OCI-LY1 (cell line): ENCODE measurements around the gene ZFYVE9.
"Not testable (repeated sequence)": the region's sequence is repeated elsewhere in the genome, so short reads cannot be mapped to it uniquely, and the experiment has no call there.

ENCODE experiments used
- H2AFZ ChIP-seq: fragments of 200-600 bp; sonication (generic), shearing (Covaris generic); 2 replicates; pipeline ENCODE4 v1.6.0; 2014; ENCODE audit warnings: antibody characterized with exemption, mild to moderate bottlenecking, low read length
- H3F3A ChIP-seq: fragments of 200-600 bp; sonication (generic), shearing (Covaris generic); 2 replicates; pipeline ENCODE4 v1.6.0; 2014; ENCODE audit warnings: mild to moderate bottlenecking, antibody characterized with exemption, low read length, moderate library complexity; ENCODE audit not compliant: insufficient read depth
- H3K27ac ChIP-seq: fragments of 200-600 bp; sonication (generic); 2 replicates; pipeline ENCODE4 v1.5.1; 2014; ENCODE audit warnings: low read length, mixed run types, mild to moderate bottlenecking, low read depth; ENCODE audit not compliant: poor library complexity, severe bottlenecking
- H3K27me3 ChIP-seq: fragments of 200-600 bp; sonication (generic); 2 replicates; pipeline ENCODE4 v1.6.0; 2014; ENCODE audit warnings: antibody characterized with exemption, mild to moderate bottlenecking, low read length, moderate library complexity; ENCODE audit not compliant: insufficient read depth
- H3K36me3 ChIP-seq: fragments of 200-600 bp; sonication (generic); 2 replicates; pipeline ENCODE4 v1.6.1; 2014; ENCODE audit warnings: mild to moderate bottlenecking, antibody characterized with exemption, low read length, moderate library complexity, mixed read lengths; ENCODE audit not compliant: insufficient read depth
- H3K4me1 ChIP-seq: fragments of 200-600 bp; sonication (generic); 2 replicates; pipeline ENCODE4 v1.5.1; 2014; ENCODE audit warnings: mild to moderate bottlenecking, low read length, moderate library complexity; ENCODE audit not compliant: insufficient read depth, severe bottlenecking
- H3K4me2 ChIP-seq: fragments of 200-600 bp; sonication (generic), shearing (Covaris generic); 2 replicates; pipeline ENCODE4 v1.6.1; 2014; ENCODE audit warnings: low read length
- H3K4me3 ChIP-seq: fragments of 200-600 bp; sonication (generic); 2 replicates; pipeline ENCODE4 v1.5.1; 2014; ENCODE audit warnings: low read length, low read depth, mild to moderate bottlenecking, mixed read lengths; ENCODE audit not compliant: poor library complexity, severe bottlenecking
- H3K79me2 ChIP-seq: fragments of 200-600 bp; shearing (Covaris generic); 2 replicates; pipeline ENCODE4 v1.6.1; 2016; ENCODE audit warnings: mixed run types, low read length, mixed read lengths; ENCODE audit not compliant: insufficient read depth
- H3K9ac ChIP-seq: fragments of 200-600 bp; sonication (generic), shearing (Covaris generic); 2 replicates; pipeline ENCODE4 v1.6.1; 2014; ENCODE audit warnings: mild to moderate bottlenecking, low read length, mixed read lengths
- H3K9me2 ChIP-seq: fragments of 200-600 bp; sonication (generic), shearing (Covaris generic); 2 replicates; pipeline ENCODE4 v1.6.1; 2014; ENCODE audit warnings: low read depth, mild to moderate bottlenecking, low read length, mixed read lengths
- H3K9me3 ChIP-seq: fragments of 200-600 bp; shearing (Covaris generic); 2 replicates; pipeline ENCODE4 v1.6.1; 2014; ENCODE audit warnings: low read length, mixed read lengths
- H4K20me1 ChIP-seq: fragments of 200-600 bp; sonication (generic), shearing (Covaris generic); 2 replicates; pipeline ENCODE4 v1.6.0; 2016; ENCODE audit warnings: mild to moderate bottlenecking, low read length; ENCODE audit not compliant: insufficient read depth
- EZH2 ChIP-seq: fragments of 200-600 bp; sonication (generic), shearing (Covaris generic); IDR thresholded peaks from 2 replicates; pipeline ENCODE4 v1.8.0; 2017; ENCODE audit warnings: borderline replicate concordance, mixed run types, mild to moderate bottlenecking, antibody characterized with exemption, low read length, moderate library complexity, mixed read lengths
- TF ChIP-seq, protein P1 (sequence below): fragments of 200-600 bp; sonication (generic), shearing (Covaris generic); IDR thresholded peaks from 2 replicates; pipeline ENCODE4 v1.5.1; 2017; ENCODE audit warnings: mild to moderate bottlenecking, antibody characterized with exemption, low read length, moderate library complexity, mixed read lengths

The ZFYVE9 gene

DNA sequence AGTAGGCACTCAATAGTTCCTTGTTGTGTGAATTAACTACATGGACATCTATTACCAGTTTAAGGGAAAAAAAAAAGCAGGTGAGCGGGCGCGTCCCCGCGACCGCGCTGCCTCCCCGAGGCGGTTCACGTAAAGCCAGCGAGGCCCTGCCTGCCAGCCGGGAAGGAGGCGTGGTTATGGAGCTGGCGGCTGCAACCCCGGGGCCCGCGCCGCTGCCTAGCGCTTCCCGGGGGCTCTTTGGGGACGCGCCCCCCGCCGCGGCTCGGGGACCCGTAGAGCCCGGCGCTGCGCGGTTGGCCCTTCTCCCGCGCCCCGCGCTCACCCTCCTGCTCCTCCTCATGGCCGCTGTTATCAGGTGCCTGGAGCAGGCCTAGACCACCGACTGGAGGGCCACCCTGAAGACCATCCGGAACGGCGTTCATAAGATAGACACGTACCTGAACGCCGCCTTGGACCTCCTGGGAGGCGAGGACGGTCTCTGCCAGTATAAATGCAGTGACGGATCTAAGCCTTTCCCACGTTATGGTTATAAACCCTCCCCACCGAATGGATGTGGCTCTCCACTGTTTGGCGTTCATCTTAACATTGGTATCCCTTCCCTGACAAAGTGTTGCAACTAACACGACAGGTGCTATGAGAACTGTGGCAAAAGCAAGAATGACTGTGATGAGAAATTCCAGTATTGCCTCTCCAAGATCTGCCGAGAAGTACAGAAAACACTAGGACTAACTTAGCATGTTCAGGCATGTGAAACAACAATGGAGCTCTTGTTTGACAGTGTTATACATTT is 226.7 kb downstream of the ZFYVE9 start:
- Histone ChIP-seq H3K9ac (peak overlapping the region; percentile 62), H3K36me3 (peaks cover 19% of the 10 kb centered on the region), H3K9me3 (no peaks in the 10 kb centered on the region), H4K20me1 (no peaks in the 10 kb centered on the region), H3F3A (no peaks in the 10 kb centered on the region), H3K79me2 (peaks cover 5% of the 10 kb centered on the region; the same call in 1 of the 2 replicates), H3K4me3 (peak overlapping the region; percentile 59), H3K4me2 (peak overlapping the region; percentile 56), H3K27ac (peak overlapping the region; percentile 68), H2AFZ (no peak overlapping the region), H3K9me2 (no peaks in the 10 kb centered on the region), H3K27me3 (no peaks in the 10 kb centered on the region), H3K4me1 (peaks cover 36% of the 10 kb centered on the region)
- no peak for TF ChIP-seq EZH2
- TF ChIP-seq, protein P1, sequence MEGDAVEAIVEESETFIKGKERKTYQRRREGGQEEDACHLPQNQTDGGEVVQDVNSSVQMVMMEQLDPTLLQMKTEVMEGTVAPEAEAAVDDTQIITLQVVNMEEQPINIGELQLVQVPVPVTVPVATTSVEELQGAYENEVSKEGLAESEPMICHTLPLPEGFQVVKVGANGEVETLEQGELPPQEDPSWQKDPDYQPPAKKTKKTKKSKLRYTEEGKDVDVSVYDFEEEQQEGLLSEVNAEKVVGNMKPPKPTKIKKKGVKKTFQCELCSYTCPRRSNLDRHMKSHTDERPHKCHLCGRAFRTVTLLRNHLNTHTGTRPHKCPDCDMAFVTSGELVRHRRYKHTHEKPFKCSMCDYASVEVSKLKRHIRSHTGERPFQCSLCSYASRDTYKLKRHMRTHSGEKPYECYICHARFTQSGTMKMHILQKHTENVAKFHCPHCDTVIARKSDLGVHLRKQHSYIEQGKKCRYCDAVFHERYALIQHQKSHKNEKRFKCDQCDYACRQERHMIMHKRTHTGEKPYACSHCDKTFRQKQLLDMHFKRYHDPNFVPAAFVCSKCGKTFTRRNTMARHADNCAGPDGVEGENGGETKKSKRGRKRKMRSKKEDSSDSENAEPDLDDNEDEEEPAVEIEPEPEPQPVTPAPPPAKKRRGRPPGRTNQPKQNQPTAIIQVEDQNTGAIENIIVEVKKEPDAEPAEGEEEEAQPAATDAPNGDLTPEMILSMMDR, result no peak; the same call in 1 of the 2 replicates

DNA sequence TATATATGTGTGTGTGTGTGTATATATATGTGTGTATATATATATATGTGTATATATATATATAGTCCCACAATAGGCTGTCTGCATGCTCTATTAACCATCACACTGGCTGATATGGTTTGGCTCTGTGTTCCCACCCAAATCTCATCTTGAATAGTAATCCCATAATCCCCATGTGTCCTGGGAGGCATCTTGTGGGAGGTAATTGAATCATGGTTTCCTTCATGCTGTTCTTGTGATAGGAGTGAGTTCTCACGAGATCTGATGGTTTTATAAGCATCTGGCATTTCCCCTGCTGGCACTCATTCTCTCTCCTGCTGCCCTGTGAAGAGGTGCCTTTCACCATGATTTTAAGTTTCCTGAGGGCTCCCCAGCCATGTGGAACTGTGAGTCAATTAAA is 228.0 kb downstream of the ZFYVE9 start:
- H3K9me2 ChIP-seq, H3K9me3 ChIP-seq, H3K27ac ChIP-seq, H3K9ac ChIP-seq, H3K79me2 ChIP-seq, H2AFZ ChIP-seq, H4K20me1 ChIP-seq, H3F3A ChIP-seq, H3K27me3 ChIP-seq, H3K4me2 ChIP-seq, H3K4me3 ChIP-seq: not testable (repeated sequence)
- Histone ChIP-seq H3K36me3 (peaks cover 25% of the 10 kb centered on the region), H3K4me1 (peaks cover 29% of the 10 kb centered on the region)

DNA sequence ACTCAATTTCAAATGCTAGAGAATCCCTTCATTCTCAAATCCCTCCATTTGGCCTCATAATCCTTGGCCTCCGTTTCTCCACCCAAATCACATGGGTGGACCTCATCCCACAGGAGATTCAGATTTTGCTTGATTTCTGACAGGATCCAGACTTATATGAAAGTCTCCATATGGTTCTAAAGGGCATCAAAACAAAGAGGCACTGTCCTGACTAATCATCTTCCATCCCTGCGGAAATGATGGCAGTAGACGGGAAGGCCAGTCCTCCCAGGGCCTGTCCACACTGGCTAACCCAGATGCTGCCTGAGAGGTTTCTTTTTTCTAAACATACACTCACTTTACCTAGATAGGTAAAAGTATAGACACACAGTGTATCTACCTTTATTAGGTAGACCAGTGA is 243.5 kb downstream of the ZFYVE9 start:
- Histone ChIP-seq H3K4me1 (no peaks in the 10 kb centered on the region), H3K79me2 (no peaks in the 10 kb centered on the region), H3K9me3 (no peaks in the 10 kb centered on the region), H3F3A (no peaks in the 10 kb centered on the region), H3K36me3 (peaks cover 97% of the 10 kb centered on the region), H4K20me1 (no peaks in the 10 kb centered on the region), H3K27ac (no peak overlapping the region), H3K4me3 (no peak overlapping the region), H3K27me3 (no peaks in the 10 kb centered on the region), H2AFZ (no peak overlapping the region), H3K4me2 (no peak overlapping the region), H3K9me2 (no peaks in the 10 kb centered on the region), H3K9ac (no peak overlapping the region)
- no peak for TF ChIP-seq EZH2
- TF ChIP-seq, protein P1, result no peak

DNA sequence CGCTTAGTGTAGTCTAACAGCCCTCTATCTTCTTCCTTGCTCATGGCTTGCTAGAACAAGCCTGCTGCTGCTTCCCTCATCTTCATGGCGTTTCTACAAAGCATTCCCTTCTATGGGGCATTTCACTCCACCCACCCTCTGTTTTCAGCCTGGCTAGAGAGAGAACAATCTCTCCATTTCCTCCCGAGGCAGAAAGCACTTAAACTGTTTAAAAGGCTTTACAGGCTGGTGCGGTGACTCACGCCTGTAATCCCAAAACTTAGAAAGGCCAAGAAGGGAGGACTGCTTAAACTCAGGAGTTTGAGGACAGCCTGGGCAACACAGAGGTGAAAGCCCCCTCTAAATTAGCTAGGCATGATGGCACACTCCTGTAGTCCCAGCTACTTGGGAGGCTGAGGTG is 244.6 kb downstream of the ZFYVE9 start:
- TF ChIP-seq, protein P1, result no peak
- TF ChIP-seq EZH2, result no peak
- Histone ChIP-seq H3K27ac (no peak overlapping the region), H3K4me1 (no peaks in the 10 kb centered on the region), H3K9ac (no peak overlapping the region), H3F3A (no peaks in the 10 kb centered on the region), H3K4me3 (no peak overlapping the region), H4K20me1 (no peaks in the 10 kb centered on the region), H3K9me2 (no peaks in the 10 kb centered on the region), H3K79me2 (no peaks in the 10 kb centered on the region), H2AFZ (no peak overlapping the region), H3K4me2 (no peak overlapping the region), H3K36me3 (peaks cover 93% of the 10 kb centered on the region), H3K9me3 (no peaks in the 10 kb centered on the region), H3K27me3 (no peaks in the 10 kb centered on the region)
